ENCODE results near the gene KREMEN1. TPM values are rescaled to one million over a fixed set of nuclear protein-coding genes. Genes with fewer than 3 reads are reported as not detected.

The KREMEN1 gene
- total RNA-seq, 2 experiments from 2014 or later, result not detected

DNA sequence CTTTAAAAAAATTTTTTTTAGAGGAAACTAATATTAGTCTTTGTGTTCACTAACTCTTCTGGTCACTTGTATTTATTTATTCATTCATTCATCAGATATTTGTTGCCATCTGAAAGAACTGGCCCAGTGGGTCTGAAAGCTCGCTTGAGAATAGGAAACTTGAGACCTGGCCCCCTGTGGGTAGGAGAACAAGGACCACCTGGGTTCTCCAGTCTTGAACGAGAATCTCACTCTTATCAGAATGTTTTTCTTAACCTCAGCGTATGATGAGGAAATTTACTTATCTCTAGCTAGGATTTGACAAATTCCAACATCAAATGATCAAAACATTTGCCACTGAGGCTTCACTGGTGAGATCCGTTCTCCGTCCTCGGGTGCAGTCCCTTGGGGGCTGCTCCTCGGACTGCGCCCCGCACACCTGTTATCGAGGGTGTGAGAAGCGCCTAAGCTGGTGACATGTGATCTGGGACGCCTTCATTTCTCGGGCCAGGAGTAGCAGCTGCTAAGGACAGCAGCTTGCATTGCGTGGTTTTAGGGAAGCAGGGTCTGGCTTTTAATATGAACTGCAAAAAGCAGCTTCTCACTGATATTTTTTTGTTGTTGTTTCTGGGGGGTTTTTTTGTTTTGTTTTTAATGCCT is 17.5 kb upstream of the KREMEN1 start:
- no peak overlapping the region for H3K4me3 Mint-ChIP-seq
- H3K36me3 ChIP-seq (ENCODE audit: insufficient read depth, low read length), result no peaks in the 10 kb centered on the region
- TF ChIP-seq, protein P1, sequence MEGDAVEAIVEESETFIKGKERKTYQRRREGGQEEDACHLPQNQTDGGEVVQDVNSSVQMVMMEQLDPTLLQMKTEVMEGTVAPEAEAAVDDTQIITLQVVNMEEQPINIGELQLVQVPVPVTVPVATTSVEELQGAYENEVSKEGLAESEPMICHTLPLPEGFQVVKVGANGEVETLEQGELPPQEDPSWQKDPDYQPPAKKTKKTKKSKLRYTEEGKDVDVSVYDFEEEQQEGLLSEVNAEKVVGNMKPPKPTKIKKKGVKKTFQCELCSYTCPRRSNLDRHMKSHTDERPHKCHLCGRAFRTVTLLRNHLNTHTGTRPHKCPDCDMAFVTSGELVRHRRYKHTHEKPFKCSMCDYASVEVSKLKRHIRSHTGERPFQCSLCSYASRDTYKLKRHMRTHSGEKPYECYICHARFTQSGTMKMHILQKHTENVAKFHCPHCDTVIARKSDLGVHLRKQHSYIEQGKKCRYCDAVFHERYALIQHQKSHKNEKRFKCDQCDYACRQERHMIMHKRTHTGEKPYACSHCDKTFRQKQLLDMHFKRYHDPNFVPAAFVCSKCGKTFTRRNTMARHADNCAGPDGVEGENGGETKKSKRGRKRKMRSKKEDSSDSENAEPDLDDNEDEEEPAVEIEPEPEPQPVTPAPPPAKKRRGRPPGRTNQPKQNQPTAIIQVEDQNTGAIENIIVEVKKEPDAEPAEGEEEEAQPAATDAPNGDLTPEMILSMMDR (IDR thresholded peaks at IDR 0.05), result no peak
- H3K9me3 ChIP-seq (ENCODE audit: control insufficient read depth in 1 of 2, insufficient read depth in 1 of 2, low read length in 2 of 2), result no peaks in the 10 kb centered on the region
- ChIA-PET POLR2A (no interaction called here), CTCF (no interaction called here)
- no peaks in the 10 kb centered on the region for H3K4me1 Mint-ChIP-seq (ENCODE audit: low read depth)
- no peak overlapping the region for H3K27ac ChIP-seq (ENCODE audit: low read depth in 1 of 2, low read length in 2 of 2)
- DNase-seq (no peak), ATAC-seq (ENCODE audit: poor library complexity) (no peak)
- H3K27me3 Mint-ChIP-seq, result peaks cover 2% of the 10 kb centered on the region
- intact Hi-C loops (cut with DNase I, micrococcal nuclease), result no loop called here
- no peaks in the 10 kb centered on the region for H3K36me3 Mint-ChIP-seq (ENCODE audit: low read depth)
- H3K4me3 ChIP-seq (ENCODE audit: low read length), result no peak overlapping the region
- no peaks in the 10 kb centered on the region for H3K27me3 ChIP-seq (ENCODE audit: control insufficient read depth in 1 of 2, insufficient read depth in 2 of 2, low read length in 2 of 2)
- no peaks in the 10 kb centered on the region for H3K9me3 Mint-ChIP-seq
- no peaks in the 10 kb centered on the region for H3K4me1 ChIP-seq (ENCODE audit: insufficient read depth, low read length)
- no peak overlapping the region for H3K27ac Mint-ChIP-seq

DNA sequence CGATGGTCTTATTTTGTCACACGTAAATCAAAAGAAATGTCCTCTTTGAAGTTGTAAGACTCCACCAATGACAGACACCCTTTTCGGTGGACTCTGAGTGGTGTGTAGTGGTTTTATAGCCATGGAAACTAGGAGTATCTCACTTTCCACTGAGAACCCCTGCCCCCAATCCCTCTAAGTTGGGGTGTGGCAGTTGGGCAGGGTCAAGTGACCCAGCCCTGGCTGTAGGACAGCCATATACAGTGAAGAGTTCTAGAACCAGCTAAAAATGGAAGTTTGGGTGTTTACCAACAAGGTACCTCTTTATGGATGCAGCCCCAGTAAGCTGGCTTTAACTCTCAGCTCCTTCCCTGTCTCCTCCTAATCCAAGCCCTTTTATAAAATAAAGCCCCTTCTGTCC is 16.4 kb upstream of the KREMEN1 start:
- DNase-seq (no peak), ATAC-seq (ENCODE audit: poor library complexity) (no peak)
- TF ChIP-seq, protein P1 (IDR thresholded peaks at IDR 0.05), result no peak
- Mint-ChIP-seq H3K9me3 (no peaks in the 10 kb centered on the region), H3K4me3 (no peak overlapping the region), H3K36me3 (ENCODE audit: low read depth) (no peaks in the 10 kb centered on the region), H3K27ac (no peak overlapping the region), H3K27me3 (peaks cover 13% of the 10 kb centered on the region), H3K4me1 (ENCODE audit: low read depth) (no peaks in the 10 kb centered on the region)
- H3K9me3 ChIP-seq (ENCODE audit: control insufficient read depth in 1 of 2, insufficient read depth in 1 of 2, low read length in 2 of 2), result no peaks in the 10 kb centered on the region
- H3K27me3 ChIP-seq (ENCODE audit: control insufficient read depth in 1 of 2, insufficient read depth in 2 of 2, low read length in 2 of 2), result no peaks in the 10 kb centered on the region
- H3K4me1 ChIP-seq (ENCODE audit: insufficient read depth, low read length), result no peaks in the 10 kb centered on the region
- H3K36me3 ChIP-seq (ENCODE audit: insufficient read depth, low read length), result no peaks in the 10 kb centered on the region
- H3K27ac ChIP-seq (ENCODE audit: low read depth in 1 of 2, low read length in 2 of 2), result no peak overlapping the region
- ChIA-PET POLR2A (no interaction called here), CTCF (no interaction called here)
- intact Hi-C loops (cut with DNase I, micrococcal nuclease), result no loop called here
- no peak overlapping the region for H3K4me3 ChIP-seq (ENCODE audit: low read length)

DNA sequence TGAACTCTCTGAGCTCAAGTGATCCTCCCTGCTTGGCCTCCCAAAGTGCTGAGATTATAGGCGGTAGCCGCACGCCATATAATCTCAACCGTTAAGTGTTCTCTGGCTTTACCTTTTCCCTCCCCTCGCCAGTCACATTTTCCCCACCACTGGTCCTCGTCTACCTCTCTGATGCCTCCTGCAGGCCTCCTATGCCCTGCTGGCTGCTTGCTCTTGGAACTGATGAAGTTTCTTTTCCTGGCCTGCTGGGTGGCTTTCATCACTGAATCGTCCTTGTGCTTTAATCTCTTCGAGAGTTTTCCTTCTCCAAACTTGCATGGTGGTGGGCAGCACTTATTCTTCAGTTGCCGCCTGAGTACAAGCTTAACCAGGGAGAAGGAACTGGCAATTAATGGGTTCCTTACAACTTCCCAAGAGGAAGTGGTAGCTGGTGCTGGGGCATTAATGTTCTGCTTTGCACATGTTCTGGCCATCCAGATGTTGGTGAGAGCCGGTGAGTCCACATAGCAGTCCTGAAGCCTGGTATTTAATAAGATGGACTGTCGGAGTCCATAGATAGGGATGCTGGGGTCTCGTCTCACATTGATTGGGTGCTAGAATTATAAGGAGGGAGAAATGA is 12.5 kb upstream of the KREMEN1 start:
- Histone ChIP-seq H3K27me3 (ENCODE audit: control insufficient read depth in 1 of 2, insufficient read depth in 2 of 2, low read length in 2 of 2) (no peaks in the 10 kb centered on the region), H3K36me3 (ENCODE audit: insufficient read depth, low read length) (no peaks in the 10 kb centered on the region), H3K4me1 (ENCODE audit: insufficient read depth, low read length) (no peaks in the 10 kb centered on the region), H3K27ac (ENCODE audit: low read depth in 1 of 2, low read length in 2 of 2) (no peak overlapping the region), H3K4me3 (ENCODE audit: low read length) (no peak overlapping the region), H3K9me3 (ENCODE audit: control insufficient read depth in 1 of 2, insufficient read depth in 1 of 2, low read length in 2 of 2) (no peaks in the 10 kb centered on the region)
- Mint-ChIP-seq H3K27me3 (peaks cover 44% of the 10 kb centered on the region), H3K27ac (no peak overlapping the region), H3K4me3 (no peak overlapping the region), H3K9me3 (no peaks in the 10 kb centered on the region), H3K4me1 (ENCODE audit: low read depth) (peaks cover 4% of the 10 kb centered on the region), H3K36me3 (ENCODE audit: low read depth) (no peaks in the 10 kb centered on the region)
- CTCF ChIA-PET, result no interaction called here
- ATAC-seq (ENCODE audit: poor library complexity) (no peak), DNase-seq (no peak)
- intact Hi-C loops (cut with DNase I, micrococcal nuclease), result no loop called here
- POLR2A ChIA-PET, result no interaction called here
- TF ChIP-seq, protein P1 (IDR thresholded peaks at IDR 0.05), result no peak

Data from CD4-positive, alpha-beta T cell (primary cell).